Fibroblast of skin of right biceps (primary cell): ENCODE data around the gene SLC6A12.

ENCODE experiments used
- DNase-seq: peaks from one replicate; pipeline ENCODE4 v3.0.0-alpha.2; 2013

SLC6A12 gene

DNA sequence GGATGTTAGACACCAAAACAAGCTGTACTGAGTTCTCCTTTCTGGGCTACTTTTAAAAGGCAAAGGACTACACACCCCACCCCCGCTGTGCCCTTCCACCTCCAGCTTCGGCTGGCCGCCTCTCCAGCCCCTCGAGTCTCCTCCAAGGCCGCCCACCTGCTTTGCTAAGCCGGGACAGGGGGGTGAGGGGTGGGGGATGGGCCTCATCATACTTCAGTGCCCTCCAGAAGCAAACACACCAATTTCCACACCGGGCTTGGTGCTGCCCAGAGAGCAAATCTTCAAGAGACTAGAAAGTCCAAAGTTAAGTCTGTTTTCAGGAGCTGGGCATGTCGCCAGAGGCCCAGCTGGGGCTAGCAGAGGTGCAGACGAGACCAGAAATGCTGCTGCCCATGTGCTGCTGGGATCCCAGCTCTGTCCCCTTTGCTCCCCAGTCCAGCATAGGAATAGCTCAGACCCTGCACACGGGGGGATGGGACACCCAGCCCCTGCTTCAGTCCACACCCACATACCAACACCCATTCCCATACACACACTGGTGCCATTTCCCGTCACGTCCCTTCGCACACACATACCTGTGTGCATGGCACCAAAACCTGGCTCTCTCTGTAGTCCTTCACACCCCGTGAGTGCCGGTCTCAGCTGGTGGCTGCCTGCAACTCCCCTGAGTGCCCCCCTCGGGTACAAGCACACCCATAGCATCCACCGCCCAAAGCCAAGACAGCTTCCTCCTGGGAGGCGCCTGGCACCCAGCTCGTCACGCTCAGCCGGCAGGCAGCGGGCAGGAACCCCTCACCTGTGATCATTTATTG, 1.0 kb downstream of the SLC6A12 start:
- DNase-seq, result no peak

DNA sequence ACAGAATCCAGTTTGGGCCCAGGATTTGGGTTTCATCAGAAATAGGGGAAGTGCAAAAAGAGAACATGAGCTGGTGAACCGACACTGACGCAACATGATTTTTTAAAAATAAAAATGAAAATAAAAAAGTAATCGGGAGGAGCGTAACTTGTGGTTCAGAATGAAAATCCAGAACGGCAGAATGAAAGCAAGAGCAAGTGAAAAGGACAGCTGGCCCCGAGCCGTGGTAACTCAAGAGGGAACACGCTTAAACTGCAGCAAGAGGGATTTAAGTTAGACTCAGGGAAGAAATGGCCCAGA, 1.6 kb downstream of the SLC6A12 start:
- DNase-seq, result no peak

DNA sequence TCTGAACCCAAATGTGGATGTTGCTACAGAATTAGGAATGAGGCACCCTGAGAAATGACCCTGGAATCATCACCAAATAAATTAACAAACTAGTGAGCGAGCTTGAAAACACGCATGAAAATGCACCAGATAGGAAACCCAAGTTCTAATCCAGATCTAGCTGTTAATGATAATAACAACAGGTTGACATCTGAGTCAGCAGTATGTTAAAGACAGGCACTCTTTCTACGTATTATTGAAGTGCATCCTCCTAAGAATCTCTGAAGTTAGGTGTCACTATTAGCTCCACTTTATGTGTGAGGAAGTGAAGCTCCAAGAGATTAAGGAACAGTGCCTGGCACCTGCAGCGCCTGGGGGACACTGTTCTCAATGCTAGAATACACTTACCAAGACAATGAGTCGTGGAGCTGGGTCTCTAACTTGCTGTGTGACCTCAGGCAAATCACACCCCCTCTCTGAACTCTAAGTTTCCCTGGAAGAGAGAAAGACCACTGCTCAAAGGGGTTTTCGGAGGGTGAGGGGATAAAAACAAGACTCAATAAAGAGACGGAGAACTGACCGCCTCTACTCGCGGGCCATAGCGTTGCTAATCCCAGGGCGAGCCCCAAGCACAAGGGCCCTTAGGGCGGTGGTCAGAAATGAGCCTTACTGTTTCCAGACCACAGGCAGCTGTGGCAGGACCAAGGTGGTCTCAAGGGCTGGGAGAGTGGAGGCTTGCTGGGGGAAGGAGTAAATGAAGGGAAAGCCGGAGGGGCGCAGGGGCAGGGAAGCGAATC, 2.1 kb downstream of the SLC6A12 start:
- no peak for DNase-seq

DNA sequence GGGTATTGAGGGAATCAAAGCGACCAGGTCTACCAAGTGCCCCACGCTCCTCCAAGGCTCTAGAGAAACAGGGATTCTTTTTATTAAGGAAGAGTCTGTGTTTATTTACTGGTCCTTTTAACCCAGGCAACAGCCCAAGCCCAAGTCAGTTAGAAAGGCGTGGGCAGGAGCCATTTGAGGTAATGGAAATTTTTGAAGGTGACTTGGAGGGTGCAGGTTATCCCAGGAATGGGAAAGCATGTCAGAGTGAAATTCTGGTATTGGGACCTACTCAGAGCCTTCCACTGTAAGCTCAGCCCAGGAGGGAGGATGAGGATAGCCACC, 2.9 kb downstream of the SLC6A12 start:
- no peak for DNase-seq

GRCh38 chr12:210277-211141, 3.4 kb downstream of the SLC6A12 start:
- DNase-seq, result no peak

GRCh38 chr12:209851-210250, 4.1 kb downstream of the SLC6A12 start:
- no peak for DNase-seq

DNA sequence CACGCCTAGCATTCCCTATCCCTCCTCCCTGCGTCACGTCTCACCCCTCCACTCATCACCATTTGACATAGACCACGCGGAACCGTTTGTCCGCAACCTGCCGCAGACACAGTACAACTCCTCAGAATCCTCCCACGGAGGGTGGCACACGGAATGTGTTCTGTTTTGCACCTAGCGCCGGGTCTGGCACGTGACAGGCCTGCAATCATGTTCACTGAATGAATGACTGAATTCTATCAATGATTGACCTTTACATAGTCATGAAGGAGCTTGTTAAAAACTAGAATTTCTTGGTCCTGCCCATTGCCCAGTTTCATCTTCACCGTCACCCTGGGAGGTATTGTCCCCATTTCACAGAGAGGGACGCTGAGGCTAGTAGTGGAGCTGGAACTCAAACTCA, 4.7 kb downstream of the SLC6A12 start:
- DNase-seq, result no peak

GRCh38 chr12:208813-209212, 5.1 kb downstream of the SLC6A12 start:
- DNase-seq, result no peak

DNA sequence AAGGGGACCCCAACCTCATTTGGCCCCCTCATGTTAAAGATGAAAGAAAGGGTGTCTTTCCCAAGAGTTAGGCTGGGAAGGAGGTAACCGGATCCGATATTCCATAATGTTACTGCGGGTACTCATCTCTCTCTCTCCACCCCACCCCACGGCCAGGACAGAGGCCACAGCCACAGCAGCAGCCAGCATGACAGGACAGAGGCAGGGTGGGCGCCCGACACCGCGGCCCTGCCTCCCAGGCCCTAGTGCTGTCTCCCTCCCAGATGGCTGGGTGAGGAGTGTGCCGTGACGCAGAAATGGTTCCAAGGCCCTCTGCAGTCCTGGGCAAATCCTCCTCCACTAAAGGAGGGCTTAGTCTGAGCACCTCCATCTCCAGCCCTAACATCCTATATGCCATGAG, 6.2 kb downstream of the SLC6A12 start:
- no peak for DNase-seq

- no peak for DNase-seq
Observed at GRCh38 chr12:206746-207440, 7.1 kb downstream of the SLC6A12 start.

DNA sequence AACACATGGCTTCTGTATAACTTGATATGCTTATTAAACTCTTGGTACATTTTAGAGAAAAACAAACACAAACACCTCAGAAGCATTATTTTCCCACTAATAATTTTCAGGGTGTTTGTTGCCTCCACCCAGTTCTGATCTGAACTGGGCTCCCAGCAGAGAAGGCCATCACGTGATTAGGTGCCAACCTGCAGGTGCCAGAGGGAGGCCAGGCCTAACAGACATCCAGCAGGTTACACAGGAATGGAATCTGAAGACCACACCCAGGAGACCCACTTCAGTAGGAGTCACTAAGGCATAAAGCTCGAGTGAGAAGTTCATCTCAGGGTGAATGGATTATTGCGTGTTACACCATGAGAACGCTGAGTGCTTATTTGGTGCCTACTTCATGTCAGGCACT, 8.9 kb downstream of the SLC6A12 start:
- DNase-seq, result no peak

DNA sequence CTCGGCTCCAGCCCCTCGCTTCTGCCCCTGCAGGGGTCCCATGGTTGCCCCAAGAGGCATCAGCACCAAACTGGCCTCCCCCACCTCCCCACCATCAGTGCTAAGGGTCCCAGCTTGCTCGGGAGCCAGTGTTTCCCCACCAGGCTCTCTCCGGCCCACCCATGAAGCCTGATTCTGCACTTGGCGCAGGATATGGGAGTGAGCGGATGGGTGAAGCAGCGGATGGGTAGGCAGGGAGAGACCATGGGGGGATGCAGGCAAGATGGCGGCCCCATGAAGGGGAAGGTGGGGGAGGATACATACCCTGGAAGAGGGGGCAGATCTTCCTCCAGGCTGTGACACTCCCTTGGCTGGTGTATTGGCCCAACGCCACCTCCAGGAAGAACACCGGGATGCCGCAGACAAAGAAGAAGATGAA, 9.7 kb downstream of the SLC6A12 start:
- no peak for DNase-seq

GRCh38 chr12:203462-204260, 10.3 kb downstream of the SLC6A12 start:
- no peak for DNase-seq

DNA sequence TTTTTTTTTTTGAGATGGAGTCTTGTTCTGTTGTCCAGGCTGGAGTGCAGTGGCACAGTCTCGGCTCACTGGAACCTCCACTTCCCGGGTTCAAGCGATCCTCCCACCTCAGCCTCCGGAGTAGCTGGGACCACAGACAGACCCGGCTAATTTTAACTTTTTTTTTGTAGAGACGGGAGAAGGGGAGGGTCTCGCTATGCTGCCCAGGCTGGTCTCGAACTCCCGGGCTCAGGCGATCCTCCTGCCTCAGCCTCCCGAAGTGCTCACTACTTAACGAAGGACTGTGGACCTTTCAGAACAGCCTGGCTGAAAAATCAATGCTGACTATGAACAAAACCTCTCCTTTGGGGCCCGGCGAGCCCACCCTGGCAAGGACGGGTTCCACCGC, 10.9 kb downstream of the SLC6A12 start:
- DNase-seq, result no peak

- no peak for DNase-seq
Observed at GRCh38 chr12:202081-202731, 11.8 kb downstream of the SLC6A12 start.

- DNase-seq, result no peak
Observed at GRCh38 chr12:201361-201760, 12.6 kb downstream of the SLC6A12 start.

DNA sequence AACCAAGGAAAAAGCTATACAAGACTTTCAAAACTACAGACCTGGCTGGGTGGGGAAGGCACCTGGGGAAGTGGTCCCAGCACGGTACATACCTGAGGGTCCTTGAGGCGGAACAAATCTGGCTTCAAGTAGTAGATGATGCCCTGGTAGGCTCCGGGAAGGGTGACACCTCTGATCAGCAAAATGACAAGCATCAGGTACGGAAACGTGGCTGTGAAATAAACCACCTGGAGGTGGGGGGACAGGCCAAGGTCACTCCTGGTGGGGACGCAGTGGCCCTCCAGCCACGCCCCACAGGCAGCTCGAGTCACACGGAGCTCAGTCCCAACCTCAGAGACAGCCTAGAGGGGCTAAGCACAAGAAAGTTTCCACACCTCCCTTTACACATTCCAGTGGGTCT, 15.3 kb downstream of the SLC6A12 start:
- DNase-seq, result no peak

DNA sequence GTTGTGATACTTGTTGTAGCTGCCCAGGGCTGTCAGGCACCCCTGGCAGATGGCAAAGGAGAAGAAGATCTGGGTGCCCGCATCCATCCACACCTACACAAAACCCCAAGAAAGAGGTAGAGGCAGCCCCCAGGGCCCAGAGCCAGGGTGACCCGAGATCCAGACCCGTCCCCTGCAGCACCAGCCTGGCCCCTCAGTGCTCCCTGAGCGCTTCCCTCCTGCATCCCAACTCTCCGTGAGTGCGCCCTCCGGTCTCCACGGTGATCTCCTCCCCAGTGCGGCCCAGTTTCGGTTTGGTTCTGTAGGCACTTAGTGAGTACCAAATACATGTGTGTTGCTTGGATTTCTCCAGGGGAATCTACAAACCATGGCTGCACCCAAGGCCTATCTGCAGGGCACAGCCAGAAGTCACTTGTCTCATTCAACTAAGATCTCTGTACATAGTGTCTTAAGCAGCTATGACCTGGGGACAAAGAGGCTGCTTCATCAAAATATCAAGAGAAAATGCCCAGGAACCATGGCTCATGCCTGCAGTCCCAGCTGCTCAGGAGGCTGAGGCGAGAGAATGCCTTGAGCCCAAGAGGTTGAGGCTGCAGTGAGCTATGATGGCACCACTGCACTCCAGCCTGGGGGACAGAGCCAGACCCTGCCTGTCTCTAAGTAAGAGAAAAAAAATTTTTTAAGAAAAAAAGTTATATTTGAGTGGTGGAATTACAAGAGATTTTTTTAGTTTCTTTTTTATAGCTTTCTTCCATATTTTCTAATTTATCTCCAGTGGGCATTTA, 15.9 kb downstream of the SLC6A12 start:
- no peak for DNase-seq

GRCh38 chr12:197347-197746, 16.6 kb downstream of the SLC6A12 start:
- no peak for DNase-seq

DNA sequence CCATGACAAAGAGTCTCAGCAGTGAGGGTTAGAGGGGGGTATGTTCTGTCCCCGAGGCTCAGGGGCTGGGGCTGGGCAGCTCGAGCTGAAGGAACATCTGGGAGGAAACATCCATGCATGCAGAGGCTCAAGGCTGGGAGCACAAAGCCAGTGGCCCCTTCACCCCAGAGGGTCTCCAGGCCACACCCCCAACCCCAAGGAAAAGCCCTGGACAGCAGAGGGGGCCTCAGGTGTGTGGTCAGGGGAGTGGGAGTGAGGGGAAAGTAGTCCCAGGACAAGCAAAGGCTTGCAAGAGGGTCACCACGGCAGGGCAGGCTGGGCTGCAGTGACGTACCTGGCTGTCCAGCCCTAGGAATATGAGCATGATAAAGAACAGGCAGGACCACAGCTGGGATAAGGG, 17.5 kb downstream of the SLC6A12 start:
- no peak for DNase-seq

DNA sequence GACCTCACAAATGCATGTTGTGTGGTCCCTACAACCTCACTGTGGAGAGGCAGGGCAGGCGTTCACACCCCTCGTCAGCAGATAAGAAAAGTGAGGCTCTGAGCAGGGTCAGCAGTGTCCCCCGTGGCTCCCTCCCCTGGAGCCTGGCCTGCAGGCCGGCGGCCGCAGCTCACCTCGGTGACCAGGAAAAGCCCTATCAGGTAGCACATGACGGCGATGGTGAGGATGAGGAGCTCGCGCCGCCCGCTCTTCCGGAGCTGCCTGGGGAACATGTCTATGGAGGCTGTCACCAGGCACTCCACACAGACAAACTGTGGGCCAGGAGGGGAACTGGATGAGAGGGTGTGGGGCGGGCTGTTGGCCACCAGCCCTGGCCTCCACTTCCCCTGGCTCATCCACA, 18.0 kb downstream of the SLC6A12 start:
- DNase-seq, result no peak
